GM19351 (cell line): ENCODE results near the gene SPAG5.

Source experiments
- ATAC-seq: cut with Tn5 transposase; IDR thresholded peaks from one replicate; pipeline ENCODE4 v1.9.1; 2021; ENCODE audit warnings: mild to moderate bottlenecking, moderate library complexity; ENCODE audit not compliant: unreplicated experiment

The SPAG5 gene

DNA sequence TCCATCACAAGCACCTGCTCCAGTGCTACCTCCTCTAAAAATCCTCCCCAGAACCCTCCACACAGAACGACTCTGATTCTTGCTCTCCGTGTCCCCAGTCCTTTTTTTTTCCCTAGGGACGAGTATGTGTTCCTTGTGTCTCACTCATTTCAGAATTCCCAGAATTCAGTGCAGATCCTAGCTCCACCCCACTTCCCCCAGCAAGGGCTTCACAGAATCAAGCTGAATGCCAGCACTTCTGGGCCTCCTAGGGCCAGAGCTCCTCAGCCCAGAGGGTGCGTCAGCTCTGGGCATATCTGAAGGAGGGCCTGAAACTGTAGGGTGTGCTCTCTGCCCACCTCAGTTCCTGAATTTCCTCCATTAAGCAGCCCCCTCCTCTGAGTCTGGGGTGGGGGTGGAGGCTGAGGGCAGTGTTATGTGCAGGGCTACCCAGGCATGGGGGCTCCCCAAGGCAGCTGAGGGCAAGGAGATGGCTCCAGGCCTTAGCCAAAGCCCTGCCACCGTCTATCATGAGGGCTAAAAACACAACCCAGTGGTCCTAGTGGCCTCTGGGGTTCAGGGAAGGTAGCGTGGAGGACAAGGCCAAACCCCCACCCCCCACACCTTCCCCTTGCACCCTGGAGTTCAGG lies 52.9 kb downstream of the SPAG5 start:
- no peak for ATAC-seq

DNA sequence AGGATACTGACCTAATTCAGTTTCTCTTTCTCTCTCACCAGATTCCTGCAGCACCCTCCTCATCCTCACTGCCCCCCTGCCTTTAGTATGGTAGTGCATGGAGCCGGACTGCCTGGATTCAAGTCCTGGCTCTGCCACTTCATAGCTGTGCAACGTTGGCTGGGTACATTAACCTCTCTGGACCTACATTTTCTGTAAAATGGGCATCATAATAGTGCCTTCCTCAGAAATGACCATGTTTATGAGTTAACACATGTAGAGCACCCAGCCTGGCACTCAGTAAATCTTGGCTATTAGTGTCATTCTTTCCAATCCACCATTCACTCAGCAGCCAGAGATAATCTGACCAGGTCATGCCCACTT lies 53.7 kb downstream of the SPAG5 start:
- no peak for ATAC-seq

DNA sequence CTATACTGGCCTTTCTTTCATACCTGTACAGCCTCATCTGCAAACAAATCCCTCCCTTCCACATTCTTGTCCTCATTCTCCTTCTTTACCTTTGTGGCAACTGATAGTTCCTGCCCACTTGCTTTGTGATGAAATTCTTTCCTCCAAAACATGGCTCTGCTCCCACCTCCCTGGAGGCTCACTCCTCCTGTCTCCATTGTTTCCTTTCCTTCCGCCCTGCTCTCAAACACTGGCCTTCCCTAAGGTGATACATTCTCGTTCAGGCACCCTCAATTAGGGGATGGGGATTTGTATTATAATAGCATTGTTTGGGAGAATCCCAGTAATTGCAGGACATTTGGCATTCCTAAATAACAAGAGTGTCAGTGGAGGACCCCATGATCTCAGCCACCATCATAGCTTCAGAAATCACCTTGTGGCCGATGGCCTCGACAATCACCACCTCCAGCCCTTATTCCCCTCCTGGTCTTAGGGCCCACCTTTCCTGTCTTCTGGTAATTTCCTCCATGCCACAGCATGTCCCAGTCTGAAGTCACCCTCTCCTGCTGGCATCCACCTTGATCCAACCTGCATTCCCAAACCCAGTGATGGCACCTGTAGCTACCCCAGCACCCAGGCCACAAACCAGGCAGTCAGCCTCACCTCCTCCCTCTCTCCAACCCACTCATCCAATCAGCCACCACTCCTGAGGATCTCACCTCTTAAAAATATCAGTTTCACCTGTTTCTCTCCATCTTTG lies 54.3 kb downstream of the SPAG5 start:
- ATAC-seq, result no peak

DNA sequence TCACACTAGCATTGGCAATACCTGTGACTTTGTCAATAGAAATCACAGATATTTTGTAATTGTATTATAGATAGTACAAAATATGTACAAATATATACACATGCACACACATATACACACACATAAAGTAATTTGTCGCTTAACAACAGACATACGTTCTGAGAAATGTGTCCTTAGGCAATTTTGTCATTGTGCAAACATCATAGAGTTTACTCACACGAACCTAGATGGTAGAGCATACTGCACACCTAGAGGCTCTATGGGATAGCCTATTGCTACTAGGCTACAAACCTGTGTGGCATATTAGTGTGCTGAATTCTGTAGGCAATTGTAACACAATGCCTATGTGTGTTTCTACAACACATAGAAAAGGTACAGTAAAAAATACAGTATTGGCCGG lies 57.4 kb downstream of the SPAG5 start:
- no peak for ATAC-seq

DNA sequence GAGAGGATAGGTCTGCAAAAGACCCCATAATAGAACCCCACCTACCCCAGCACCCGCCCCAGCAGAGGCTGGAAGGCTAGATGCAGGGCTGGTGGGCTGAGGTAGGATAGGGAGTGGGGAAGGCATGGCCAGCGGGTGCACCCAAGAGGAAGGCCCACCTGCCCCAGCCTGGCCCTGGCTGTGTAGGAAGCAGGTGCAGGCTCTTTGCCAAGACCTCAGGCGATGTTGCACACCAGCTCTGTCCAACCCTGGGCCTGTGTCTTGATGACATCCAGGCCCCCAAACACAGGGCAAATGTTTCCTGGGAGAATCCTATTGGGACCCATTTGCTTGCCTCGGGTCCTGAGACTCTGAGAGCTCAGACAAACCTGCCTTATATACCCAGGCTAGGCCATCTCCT lies 58.6 kb downstream of the SPAG5 start:
- ATAC-seq, result no peak

DNA sequence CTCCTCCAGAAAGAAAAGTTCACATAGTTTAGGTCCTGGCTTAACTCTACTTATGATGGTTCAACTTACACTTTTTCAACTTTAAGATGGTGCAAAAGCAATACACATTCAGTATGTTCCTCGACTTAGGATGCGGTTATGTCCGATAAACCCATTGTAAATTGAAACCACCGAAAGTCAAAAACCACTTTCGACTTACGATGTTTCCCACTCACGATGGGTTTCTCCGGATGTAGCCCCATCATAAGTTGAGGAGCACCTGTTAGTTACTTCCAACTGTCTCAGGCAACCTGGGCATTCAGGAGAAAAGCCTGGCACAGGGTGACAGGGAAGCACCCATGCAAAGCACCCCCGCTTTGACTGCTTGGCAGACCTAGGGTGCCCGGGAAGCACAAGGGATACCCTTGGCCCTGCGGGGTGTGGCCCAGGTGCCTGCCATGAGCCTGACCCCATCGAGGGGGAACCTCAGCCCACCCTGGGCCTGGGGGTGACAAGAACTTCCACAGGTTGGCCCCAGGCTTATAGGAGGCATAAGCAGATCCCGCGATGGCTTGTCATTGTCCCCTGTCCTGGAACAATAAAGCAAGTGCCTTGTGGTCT lies 60.4 kb downstream of the SPAG5 start:
- ATAC-seq, result no peak

DNA sequence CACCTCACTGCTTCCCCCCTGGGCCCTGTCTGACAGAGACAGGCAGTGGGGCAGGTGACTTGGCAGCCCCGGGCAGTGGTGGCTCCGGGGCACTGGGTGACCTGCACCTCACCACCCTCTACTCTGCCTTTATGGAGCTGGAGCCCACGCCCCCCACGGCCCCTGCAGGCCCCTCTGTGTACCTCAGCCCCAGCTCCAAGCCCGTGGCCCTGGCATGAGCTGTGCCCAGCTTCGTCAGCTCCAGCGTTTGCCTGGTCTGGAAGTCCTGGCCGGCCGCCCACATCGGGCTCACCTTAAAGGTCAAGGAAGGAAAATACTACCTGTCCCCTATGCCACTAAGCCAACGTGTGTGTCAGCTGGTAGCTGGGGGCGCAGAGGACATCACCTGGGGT lies 61.6 kb downstream of the SPAG5 start:
- no peak for ATAC-seq

DNA sequence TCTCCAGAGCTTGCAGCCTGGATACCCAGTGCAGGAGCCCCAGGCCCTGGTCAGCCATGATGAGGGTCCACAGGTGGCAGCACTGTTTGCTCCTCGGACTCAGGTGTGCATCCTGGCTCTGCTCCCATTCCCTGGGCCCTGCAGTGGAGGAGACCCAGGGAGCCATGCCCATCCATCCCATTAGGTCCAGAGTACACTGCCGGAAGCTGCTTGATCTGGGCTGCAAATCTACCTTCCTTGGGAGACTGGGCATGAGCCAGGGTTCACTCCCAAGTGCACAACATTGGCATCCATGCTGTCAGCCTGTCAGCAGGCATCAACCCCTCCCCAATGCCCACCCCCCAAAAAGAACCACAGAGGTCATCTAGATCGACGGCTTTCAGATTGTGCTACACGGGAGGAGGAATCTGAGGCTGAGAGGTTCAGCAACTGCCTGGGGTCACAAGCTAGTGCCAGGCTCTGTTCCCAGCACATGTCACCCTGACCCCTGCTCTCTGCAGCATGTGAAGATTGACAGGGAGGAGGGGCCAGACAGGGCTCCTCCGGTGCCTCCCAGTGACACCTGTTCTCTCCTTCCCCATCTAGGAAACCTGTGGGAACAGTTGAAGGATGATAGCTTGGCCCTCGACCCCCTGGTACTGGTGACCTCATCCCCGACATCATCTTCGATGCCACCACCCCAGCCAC lies 62.1 kb downstream of the SPAG5 start:
- no peak for ATAC-seq

DNA sequence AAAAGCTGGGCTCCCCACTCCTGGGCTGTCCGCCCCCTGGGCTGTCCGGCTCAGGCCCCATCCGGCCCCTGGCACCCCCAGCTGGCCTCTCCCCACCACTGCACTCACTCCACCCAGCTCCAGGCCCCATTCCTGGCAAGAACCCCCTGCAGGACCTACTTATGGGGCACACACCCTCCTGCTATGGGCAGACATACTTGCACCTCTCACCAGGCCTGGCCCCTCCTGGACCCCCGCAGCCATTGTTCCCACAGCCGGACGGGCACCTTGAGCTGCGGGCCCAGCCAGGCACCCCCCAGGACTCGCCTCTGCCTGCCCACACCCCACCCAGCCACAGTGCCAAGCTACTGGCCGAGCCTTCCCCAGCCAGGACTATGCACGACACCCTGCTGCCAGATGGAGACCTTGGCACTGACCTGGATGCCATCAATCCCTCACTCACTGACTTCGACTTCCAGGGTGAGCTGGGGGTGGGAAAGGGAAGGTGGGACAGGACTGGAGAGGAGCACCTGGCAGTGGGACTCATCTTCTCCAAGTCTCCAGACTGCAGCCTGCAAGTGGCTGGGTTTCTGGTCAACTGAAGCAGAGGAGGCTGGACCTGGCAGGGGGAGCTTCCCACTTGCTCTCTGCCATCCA lies 64.0 kb downstream of the SPAG5 start:
- ATAC-seq, result no peak

DNA sequence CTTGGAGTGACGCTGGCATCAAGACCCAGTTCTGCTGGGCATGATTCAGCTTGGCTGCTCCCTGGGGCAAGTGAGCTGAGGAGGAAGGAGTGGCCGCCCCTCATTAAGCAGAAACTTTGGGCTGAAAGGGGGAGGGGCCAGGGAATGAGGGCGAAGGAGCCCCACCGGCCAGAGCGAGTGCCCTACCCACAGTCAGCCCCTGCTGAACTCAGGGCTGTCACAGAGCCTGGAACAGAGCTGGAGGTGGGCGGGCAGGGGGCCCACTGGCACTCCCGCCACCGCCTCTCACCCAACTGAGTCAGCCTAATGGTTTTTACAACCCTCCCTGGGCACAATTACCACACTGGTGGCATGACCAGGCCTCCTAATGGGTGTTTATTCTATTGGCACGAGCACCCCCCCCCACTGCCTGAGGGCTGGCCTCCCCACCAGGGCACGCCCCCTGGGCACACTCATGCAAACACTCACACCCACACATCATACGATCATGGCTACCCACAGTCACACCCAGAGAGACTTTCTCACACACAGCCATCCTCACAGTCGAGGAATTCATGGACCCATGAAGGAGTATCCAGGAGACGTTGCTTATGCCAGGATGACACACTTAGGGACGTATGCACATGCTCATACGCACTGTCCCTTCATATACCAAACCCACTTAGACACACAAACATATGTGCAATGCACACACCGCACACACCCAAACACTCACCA lies 65.6 kb downstream of the SPAG5 start:
- ATAC-seq, result no peak

DNA sequence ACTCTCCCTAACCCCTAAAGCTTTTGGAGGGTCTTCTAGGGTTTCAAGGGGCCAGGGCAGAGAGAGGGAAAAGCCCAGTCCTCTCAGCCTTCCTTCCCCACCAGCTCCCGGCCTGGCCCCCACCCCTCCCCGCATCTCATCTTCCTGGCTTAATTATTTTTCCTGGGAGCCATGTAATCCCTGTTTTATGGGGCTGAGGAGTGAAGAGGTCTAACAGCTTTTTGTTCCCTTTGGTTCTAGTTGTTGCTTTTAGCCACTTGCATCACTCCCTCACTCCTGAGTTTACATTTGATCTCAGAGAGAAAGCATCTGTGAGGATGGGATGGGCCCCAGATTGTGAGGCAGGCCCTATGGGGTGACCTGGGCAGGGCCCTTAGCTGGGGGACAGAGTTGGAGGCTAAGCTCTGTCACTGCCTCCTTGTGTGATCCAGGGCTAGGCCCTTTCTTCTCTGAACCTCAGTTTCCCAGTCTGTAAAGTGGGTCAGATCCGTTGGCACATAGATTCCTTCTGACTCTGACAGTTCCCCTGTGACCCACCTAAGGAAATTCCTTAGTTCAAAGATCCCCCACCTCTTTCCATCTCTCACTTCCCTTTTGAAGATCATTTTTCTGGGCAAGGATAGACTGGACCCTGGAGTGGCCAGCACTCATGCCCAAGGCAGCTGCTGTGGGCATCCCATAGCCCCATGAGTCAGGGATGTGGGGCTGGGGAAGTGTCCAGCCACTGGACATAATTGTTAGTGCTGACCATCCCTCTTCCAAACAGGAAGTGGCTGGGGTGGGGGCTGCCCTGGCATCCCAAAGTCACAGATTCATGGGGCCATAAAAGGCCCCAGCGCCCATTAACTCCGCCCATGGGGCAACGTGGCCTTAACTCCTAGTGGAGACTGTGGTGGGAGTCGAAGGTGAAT lies 66.5 kb downstream of the SPAG5 start:
- no peak for ATAC-seq

DNA sequence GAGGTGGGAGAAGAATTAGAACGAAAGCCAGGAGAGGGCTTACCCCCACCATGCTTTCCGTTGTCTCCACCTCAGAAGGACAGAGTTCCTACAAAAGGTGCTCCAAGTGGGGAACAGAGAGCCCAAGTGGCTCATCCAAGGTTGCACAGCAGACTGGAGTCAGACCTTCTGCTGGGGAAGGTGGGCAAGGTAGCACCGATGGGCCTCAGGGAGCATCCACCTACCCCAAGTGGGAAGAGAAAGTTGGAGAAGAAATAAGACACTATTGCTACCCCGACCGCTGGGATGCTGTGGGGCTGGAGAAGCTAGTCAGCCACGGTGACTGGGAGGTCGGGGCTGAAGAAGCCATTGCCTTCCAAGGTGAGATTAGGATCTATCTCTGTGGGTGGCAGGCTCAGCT lies 67.9 kb downstream of the SPAG5 start:
- ATAC-seq, result no peak

DNA sequence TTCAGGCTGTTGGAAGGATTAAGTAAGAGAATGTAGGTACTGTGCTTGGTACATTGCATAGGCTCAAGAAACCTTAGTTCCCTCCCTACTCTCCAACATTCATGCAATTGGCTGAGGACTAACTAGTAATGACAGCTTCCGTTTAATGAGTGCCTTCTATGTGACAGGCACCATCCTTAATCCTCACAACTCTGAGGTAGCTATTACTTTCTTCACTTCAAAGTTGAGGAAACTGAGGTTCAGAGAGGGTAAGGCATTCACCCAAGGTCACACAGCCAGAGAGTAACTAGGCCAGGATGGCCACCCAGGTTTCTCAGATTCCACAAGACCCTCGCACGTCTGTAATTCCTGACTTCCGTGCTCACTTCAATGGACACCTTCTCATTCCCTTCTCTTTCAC lies 68.6 kb downstream of the SPAG5 start:
- no peak for ATAC-seq

DNA sequence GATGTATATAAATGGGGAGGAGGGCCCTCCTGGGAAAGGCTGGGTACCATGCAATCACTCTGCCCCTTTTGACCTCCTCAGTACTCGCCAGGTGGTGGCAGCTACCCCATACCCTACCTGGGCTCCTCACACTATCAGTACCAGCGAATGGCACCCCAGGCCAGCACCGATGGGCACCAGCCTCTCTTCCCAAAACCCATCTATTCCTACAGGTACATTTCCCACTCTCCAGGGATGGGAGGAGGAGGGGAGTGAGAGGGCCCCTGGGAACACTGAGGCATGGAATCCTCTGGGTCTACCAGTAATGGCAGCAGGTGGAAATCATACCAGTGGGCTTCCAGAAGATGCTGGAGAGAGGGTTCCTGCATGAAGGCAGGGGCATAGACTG lies 69.8 kb downstream of the SPAG5 start:
- ATAC-seq, result no peak

DNA sequence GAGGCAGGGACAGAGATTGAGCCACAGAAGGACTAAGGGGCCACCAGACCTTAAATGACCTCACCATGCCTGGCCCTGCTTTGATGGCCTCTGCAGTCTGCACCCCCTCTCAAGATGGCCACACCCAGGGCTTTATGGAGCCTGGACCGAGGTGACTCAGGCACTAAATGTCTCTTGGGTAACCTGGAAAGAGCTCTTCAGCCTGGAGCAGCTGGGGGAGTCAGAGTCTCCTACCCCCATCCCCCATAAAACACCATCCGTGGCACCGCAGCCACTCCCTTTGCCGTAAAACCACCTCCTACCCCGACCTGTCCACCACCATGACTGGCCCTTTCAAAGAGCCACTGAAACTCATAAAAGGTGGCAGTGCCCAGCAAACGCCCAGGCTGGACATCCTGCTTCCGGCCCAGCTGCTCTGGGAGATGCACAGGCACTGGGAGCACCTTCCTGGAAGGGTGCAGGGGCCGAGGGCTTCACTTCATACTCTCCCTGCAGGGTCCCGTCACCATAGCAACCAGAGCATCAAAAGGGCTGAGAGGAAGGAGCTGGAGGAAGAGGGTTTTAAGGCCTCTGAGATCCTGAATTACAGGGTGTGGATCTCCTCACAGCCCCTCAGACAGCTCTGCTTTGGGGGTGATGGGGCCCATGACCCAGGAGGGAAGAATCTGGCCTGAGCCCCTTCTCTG lies 70.4 kb downstream of the SPAG5 start:
- no peak for ATAC-seq

DNA sequence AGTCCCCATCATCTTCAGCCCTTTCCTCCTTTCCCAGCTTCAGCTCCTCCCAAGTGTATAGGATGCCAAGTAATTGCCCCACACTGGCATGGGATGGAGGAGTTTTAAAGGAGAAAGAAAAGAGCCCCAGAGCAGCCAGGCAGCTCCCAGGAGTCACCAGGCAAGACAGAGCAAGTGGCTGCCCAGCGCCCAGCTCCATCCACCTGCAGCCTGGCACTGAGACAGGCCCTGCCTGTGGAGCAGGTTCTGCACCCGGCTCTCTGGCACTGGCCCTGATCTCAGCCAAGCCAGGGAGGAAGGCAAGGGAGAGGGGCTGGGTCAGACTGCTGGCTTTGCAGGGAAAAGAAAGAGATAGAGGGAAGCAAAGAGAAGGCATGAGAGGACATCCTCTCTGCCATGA lies 71.0 kb downstream of the SPAG5 start:
- no peak for ATAC-seq
